OCI-LY1 (cell line): ENCODE measurements around the gene VWA1.
"Not testable (repeated sequence)": the region's sequence is repeated elsewhere in the genome, so short reads cannot be mapped to it uniquely, and the experiment has no call there.

ENCODE experiments used
- H2AFZ ChIP-seq: fragments of 200-600 bp; sonication (generic), shearing (Covaris generic); 2 replicates; pipeline ENCODE4 v1.6.0; 2014; ENCODE audit warnings: antibody characterized with exemption, mild to moderate bottlenecking, low read length
- H3F3A ChIP-seq: fragments of 200-600 bp; sonication (generic), shearing (Covaris generic); 2 replicates; pipeline ENCODE4 v1.6.0; 2014; ENCODE audit warnings: mild to moderate bottlenecking, antibody characterized with exemption, low read length, moderate library complexity; ENCODE audit not compliant: insufficient read depth
- H3K27ac ChIP-seq: fragments of 200-600 bp; sonication (generic); 2 replicates; pipeline ENCODE4 v1.5.1; 2014; ENCODE audit warnings: low read length, mixed run types, mild to moderate bottlenecking, low read depth; ENCODE audit not compliant: poor library complexity, severe bottlenecking
- H3K27me3 ChIP-seq: fragments of 200-600 bp; sonication (generic); 2 replicates; pipeline ENCODE4 v1.6.0; 2014; ENCODE audit warnings: antibody characterized with exemption, mild to moderate bottlenecking, low read length, moderate library complexity; ENCODE audit not compliant: insufficient read depth
- H3K36me3 ChIP-seq: fragments of 200-600 bp; sonication (generic); 2 replicates; pipeline ENCODE4 v1.6.1; 2014; ENCODE audit warnings: mild to moderate bottlenecking, antibody characterized with exemption, low read length, moderate library complexity, mixed read lengths; ENCODE audit not compliant: insufficient read depth
- H3K4me1 ChIP-seq: fragments of 200-600 bp; sonication (generic); 2 replicates; pipeline ENCODE4 v1.5.1; 2014; ENCODE audit warnings: mild to moderate bottlenecking, low read length, moderate library complexity; ENCODE audit not compliant: insufficient read depth, severe bottlenecking
- H3K4me2 ChIP-seq: fragments of 200-600 bp; sonication (generic), shearing (Covaris generic); 2 replicates; pipeline ENCODE4 v1.6.1; 2014; ENCODE audit warnings: low read length
- H3K4me3 ChIP-seq: fragments of 200-600 bp; sonication (generic); 2 replicates; pipeline ENCODE4 v1.5.1; 2014; ENCODE audit warnings: low read length, low read depth, mild to moderate bottlenecking, mixed read lengths; ENCODE audit not compliant: poor library complexity, severe bottlenecking
- H3K79me2 ChIP-seq: fragments of 200-600 bp; shearing (Covaris generic); 2 replicates; pipeline ENCODE4 v1.6.1; 2016; ENCODE audit warnings: mixed run types, low read length, mixed read lengths; ENCODE audit not compliant: insufficient read depth
- H3K9ac ChIP-seq: fragments of 200-600 bp; sonication (generic), shearing (Covaris generic); 2 replicates; pipeline ENCODE4 v1.6.1; 2014; ENCODE audit warnings: mild to moderate bottlenecking, low read length, mixed read lengths
- H3K9me2 ChIP-seq: fragments of 200-600 bp; sonication (generic), shearing (Covaris generic); 2 replicates; pipeline ENCODE4 v1.6.1; 2014; ENCODE audit warnings: low read depth, mild to moderate bottlenecking, low read length, mixed read lengths
- H3K9me3 ChIP-seq: fragments of 200-600 bp; shearing (Covaris generic); 2 replicates; pipeline ENCODE4 v1.6.1; 2014; ENCODE audit warnings: low read length, mixed read lengths
- H4K20me1 ChIP-seq: fragments of 200-600 bp; sonication (generic), shearing (Covaris generic); 2 replicates; pipeline ENCODE4 v1.6.0; 2016; ENCODE audit warnings: mild to moderate bottlenecking, low read length; ENCODE audit not compliant: insufficient read depth
- EZH2 ChIP-seq: fragments of 200-600 bp; sonication (generic), shearing (Covaris generic); IDR thresholded peaks from 2 replicates; pipeline ENCODE4 v1.8.0; 2017; ENCODE audit warnings: borderline replicate concordance, mixed run types, mild to moderate bottlenecking, antibody characterized with exemption, low read length, moderate library complexity, mixed read lengths
- TF ChIP-seq, protein P1 (sequence below): fragments of 200-600 bp; sonication (generic), shearing (Covaris generic); IDR thresholded peaks from 2 replicates; pipeline ENCODE4 v1.5.1; 2017; ENCODE audit warnings: mild to moderate bottlenecking, antibody characterized with exemption, low read length, moderate library complexity, mixed read lengths

The VWA1 gene

DNA sequence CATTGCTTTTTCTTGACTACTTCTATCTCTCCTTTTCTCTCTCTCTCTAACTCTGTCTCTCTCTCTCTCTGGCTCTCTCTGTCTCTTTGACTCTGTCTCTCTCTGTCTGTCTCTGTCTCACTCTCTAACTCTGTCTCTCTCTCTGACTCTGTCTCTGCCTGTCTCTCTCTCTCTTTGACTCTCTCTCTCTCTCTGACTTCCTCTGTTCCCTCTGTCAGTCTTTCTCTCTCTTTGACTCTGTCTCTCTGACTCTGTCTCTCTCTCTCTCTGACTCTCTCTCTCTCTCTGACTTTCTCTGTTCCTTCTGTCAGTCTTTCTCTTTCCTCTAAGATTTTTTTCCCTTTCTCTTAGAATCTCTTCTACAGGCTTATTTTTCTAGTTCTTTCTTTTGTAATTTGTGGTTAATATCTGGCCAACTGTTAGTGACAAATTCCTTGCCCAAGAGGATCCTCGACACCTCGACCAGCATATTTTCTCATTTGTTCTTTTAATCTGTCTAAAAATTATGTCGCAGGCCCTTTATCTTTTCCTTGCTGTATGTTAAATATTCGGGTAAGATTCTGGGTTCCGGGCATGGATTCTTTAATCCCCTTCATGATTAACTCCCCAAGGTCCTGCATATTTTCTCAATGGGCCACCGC is 13.7 kb downstream of the VWA1 start, which contains the start of gene ATAD3C:
ATAD3C (plus strand) TSS at position 591 of the 641 bp plus-strand sequence. CDS start 995 bp downstream, outside the sequence.
- Histone ChIP-seq H3K79me2 (no peaks in the 10 kb centered on the region), H4K20me1 (no peaks in the 10 kb centered on the region), H3K27ac (no peak within 1 kb of the TSS), H3K9me2 (no peaks in the 10 kb centered on the region), H3K4me3 (no peak within 1 kb of the TSS), H3K36me3 (no peaks in the 10 kb centered on the region), H3K9ac (no peak within 1 kb of the TSS), H3F3A (no peaks in the 10 kb centered on the region), H3K4me2 (no peak within 1 kb of the TSS), H2AFZ (no peak within 1 kb of the TSS), H3K27me3 (0 out of 2 replicates have a peak, but pooled peaks cover 4% of the 10 kb centered on the region), H3K9me3 (no peaks in the 10 kb centered on the region), H3K4me1 (no peaks in the 10 kb centered on the region)
- TF ChIP-seq, protein P1, sequence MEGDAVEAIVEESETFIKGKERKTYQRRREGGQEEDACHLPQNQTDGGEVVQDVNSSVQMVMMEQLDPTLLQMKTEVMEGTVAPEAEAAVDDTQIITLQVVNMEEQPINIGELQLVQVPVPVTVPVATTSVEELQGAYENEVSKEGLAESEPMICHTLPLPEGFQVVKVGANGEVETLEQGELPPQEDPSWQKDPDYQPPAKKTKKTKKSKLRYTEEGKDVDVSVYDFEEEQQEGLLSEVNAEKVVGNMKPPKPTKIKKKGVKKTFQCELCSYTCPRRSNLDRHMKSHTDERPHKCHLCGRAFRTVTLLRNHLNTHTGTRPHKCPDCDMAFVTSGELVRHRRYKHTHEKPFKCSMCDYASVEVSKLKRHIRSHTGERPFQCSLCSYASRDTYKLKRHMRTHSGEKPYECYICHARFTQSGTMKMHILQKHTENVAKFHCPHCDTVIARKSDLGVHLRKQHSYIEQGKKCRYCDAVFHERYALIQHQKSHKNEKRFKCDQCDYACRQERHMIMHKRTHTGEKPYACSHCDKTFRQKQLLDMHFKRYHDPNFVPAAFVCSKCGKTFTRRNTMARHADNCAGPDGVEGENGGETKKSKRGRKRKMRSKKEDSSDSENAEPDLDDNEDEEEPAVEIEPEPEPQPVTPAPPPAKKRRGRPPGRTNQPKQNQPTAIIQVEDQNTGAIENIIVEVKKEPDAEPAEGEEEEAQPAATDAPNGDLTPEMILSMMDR = no peak
- no peak for TF ChIP-seq EZH2

DNA sequence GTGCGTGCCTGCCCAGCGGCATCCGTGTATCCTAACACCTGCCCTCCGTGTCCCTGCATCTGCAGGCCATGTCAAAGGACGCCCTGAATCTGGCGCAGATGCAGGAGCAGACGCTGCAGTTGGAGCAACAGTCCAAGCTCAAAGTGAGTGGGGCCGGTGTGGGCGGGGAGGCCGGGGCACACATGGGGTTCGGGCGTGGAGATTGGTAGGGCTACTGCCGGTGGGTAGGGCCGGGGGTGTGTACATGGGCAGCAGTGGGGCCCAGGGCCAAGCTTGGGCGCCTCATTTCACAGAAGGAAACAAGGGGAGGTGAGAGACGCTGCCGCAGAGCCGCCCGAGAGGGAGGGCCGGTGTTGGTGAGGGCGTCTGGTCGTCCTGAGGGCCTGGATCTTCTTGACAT is 15.1 kb downstream of the VWA1 start:
- not testable (repeated sequence) for H3K4me2 ChIP-seq, H3K9me3 ChIP-seq, H2AFZ ChIP-seq, H3K4me1 ChIP-seq, H3K9me2 ChIP-seq, H3K79me2 ChIP-seq, H3K4me3 ChIP-seq, H3K27me3 ChIP-seq, H3K27ac ChIP-seq, H3K9ac ChIP-seq, H3F3A ChIP-seq, H3K36me3 ChIP-seq, H4K20me1 ChIP-seq

DNA sequence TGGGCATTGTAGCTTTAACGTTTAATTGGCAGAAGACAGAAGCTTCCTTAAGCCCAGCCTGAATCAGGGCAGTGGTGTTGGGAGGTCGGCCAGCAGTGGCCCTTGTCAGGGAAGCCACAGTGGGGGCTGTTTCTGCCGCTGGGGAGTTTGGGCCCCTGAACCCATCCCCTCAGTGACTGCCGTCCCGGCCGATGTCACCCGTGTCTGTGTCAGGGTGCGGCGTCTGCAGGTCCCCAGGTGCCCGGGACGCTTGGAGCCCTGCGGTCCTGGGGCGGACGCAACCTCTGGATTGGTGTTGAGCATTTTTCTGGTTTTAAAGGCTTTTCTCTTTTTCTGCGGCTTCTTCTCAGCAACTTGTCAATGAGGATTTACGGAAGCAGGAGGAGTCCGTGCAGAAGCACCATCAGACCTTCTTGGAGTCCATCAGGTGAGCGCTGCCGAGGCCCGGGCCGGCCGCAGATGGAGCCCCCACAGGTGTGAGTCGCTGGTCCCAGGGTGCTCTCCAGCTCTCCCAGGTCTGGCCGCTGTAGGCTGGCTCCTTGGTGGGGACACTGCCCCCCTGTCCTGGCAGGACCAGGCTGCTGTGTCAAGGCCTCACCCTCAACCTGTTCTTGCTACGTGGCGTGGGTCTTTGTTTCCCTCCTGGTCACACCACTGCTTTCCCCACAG is 16.3 kb downstream of the VWA1 start:
- Histone ChIP-seq H3K4me1 (no peaks in the 10 kb centered on the region), H3K4me2 (no peak overlapping the region), H4K20me1 (no peaks in the 10 kb centered on the region), H3K9ac (no peak overlapping the region), H3K27ac (no peak overlapping the region), H3F3A (no peaks in the 10 kb centered on the region), H3K79me2 (no peaks in the 10 kb centered on the region), H3K36me3 (no peaks in the 10 kb centered on the region), H3K9me3 (no peaks in the 10 kb centered on the region), H2AFZ (no peak overlapping the region), H3K4me3 (no peak overlapping the region), H3K9me2 (no peaks in the 10 kb centered on the region), H3K27me3 (0 out of 2 replicates have a peak, but pooled peaks cover 4% of the 10 kb centered on the region)
- TF ChIP-seq, protein P1 = no peak
- no peak for TF ChIP-seq EZH2

DNA sequence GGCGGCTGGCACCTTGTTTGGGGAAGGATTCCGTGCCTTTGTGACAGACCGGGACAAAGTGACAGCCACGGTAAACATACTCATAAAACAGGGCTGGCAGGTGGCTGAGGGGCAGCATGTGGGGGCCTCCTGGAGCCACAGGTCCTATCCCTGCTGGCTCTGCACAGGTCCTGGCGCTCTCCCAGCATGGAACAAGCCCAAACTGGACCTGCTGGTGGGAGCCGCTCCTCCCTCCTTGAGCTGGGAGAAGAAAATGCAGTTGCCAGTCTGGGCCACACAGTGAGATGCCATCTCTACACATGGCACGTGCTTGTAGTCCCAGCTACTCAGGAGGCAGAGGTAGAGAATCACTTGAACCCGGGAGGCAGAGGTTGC is 16.9 kb downstream of the VWA1 start:
- H3K4me1 ChIP-seq = not testable (repeated sequence)

More for the DNA sequence above, 16.9 kb downstream of the VWA1 start:
- not testable (repeated sequence) for H4K20me1 ChIP-seq, H3K79me2 ChIP-seq, H3K36me3 ChIP-seq, H3K9me3 ChIP-seq, H2AFZ ChIP-seq, H3K4me3 ChIP-seq, H3K27ac ChIP-seq, H3K4me2 ChIP-seq, H3K27me3 ChIP-seq, H3F3A ChIP-seq, H3K9ac ChIP-seq, H3K9me2 ChIP-seq
